GM12875 (cell line): ENCODE measurements around the gene BAMBI.

Source experiments
- H3K4me3 ChIP-seq: one replicate; pipeline ENCODE4 v1.5.1; 2011; ENCODE audit warnings: low read depth, low read length, control low read depth
- TF ChIP-seq, protein P1 (sequence below): IDR thresholded peaks from 2 replicates; pipeline ENCODE4 v1.5.1; 2011; ENCODE audit warnings: low read depth, mild to moderate bottlenecking, control low read depth, inconsistent platforms, low read length, moderate library complexity, borderline replicate concordance; ENCODE audit not compliant: insufficient read depth

The BAMBI gene

DNA sequence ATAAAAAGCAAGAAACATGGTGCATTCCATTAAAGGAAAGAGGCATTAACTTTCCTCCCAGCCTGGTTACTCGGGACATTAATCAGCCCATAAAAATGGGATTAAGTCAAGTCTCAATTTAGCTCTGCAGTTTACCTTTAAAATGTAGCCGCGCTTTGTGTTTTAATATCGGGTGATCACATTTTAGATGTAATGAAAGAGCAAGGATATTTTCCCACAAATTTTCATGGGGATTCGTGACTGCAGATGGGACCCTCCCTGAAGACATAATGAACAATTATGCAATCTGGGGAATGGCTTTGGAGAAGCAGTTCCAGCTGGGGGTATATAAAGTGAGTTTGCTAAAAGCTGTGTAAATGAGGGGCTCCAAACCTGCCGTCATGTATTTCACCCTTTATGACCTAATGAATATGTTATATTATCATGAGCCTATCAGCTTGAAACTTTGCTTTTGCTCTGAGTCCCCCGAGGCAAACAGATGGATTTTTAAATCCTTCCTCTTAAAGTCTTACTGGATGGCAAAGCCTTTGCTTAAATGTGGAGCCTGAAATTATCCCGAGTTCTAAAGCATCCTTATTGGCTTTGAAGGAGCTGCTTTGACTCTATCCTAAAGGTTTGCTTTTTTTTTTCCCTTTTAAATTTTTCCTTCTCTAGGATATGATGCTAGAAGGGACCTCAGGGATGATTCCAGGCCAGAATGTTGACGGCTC is 31.8 kb downstream of the BAMBI start:
- H3K4me3 ChIP-seq = no peak overlapping the region
- TF ChIP-seq, protein P1, sequence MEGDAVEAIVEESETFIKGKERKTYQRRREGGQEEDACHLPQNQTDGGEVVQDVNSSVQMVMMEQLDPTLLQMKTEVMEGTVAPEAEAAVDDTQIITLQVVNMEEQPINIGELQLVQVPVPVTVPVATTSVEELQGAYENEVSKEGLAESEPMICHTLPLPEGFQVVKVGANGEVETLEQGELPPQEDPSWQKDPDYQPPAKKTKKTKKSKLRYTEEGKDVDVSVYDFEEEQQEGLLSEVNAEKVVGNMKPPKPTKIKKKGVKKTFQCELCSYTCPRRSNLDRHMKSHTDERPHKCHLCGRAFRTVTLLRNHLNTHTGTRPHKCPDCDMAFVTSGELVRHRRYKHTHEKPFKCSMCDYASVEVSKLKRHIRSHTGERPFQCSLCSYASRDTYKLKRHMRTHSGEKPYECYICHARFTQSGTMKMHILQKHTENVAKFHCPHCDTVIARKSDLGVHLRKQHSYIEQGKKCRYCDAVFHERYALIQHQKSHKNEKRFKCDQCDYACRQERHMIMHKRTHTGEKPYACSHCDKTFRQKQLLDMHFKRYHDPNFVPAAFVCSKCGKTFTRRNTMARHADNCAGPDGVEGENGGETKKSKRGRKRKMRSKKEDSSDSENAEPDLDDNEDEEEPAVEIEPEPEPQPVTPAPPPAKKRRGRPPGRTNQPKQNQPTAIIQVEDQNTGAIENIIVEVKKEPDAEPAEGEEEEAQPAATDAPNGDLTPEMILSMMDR = no peak

DNA sequence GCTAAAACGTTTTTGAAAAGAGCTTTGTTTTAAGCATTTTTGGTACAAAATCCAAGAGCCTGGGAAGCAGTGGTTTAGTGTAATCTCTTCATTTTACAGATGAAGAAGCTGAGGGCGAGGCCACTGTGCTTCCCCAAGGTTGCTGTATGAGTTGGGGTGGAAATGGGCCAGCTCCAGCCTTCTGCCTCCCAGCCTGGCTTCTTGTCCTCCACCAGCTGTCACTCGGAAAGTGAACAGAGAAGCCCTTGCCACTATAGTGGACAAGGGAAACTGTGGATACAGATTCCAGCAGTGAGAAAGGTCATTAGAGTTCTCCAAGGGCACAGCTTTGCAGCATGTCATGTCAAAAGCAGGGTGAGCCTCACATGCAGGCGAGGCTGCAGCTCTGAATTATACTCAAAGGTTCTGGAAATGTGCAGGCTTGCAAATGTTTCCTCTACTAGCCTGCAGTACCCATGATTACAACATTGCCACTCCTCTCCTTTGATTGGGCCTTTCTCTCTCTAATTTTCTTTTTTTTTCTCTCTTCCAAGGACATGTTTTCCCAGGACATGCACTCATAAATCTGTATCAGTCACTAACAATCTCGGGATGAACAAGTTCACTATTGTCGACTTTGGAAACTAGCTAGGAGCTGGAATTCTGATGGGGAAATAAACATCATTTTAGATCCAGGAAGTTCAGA is 33.0 kb downstream of the BAMBI start:
- TF ChIP-seq, protein P1 = no peak
- H3K4me3 ChIP-seq = no peak overlapping the region

DNA sequence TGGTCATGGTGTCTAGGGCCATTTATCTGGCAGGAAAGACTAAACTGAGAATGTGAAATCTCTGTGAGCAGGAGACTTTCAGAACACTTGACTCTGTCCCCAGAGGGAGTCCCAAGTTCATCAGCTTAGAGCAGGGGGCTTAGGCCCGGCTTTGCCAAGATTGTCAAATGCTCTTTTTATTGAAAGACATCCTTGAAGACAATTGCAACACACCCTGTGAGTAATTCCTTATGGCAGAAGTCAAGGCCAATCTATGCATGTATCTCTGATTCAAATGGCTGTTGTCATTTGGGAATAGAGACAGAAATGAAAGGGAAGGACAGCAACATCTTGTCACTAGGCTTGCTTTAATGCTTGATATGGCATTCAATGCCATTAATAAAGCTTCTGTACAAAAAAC is 33.7 kb downstream of the BAMBI start:
- TF ChIP-seq, protein P1 = no peak
- H3K4me3 ChIP-seq = no peak overlapping the region

DNA sequence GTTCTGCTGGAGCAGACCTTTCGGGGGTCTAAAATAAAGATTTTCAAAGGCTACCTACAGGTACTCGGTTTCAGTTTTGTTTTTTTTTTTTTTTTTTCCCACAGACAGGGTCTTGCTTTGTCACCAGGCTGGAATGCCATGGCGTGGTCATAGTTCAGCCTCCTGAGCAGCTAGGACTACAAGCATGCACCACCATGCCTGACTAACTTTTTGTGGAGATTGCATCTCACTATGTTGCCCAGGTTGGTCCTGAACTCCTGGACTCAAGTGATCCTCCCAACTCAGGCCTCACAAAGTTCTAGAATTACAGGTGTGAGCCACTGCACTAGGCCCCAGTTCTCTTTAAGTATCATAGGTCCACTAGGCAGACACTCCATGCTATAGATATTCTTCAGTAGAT is 34.5 kb downstream of the BAMBI start:
- H3K4me3 ChIP-seq = no peak overlapping the region
- TF ChIP-seq, protein P1 = no peak

DNA sequence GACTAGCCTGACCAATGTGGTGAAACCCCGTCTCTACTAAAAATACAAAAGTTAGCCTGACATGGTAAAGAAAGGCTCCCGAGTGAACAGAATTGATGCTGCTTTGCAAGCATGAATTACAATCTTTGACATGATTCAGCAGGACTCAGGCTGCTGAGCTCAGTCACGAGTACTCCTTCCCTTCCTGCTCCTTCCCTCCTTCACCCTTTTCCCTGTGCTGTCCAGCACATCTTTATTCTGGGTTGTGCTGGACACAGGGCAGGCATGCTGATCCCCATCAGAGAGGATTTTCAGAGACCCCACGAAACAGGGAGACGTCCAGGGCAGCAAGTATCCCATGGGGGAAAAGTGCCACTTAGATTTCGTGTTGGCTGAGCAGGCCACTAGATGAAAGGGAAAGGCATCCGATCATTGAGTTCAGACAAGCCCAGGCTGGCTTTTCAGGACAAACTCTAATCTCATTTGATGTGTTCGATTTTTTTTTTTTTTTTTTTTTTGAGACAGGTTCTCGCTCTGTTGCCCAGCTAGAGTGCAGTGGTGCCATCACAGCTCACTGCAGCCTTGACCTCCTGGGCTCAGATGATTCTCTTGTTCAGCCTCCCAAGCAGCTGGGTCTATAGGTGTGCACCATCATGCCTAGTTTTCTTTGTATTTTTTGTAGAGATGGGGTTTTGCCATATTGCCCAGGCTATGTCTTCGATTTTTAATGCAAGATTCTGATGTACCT is 36.5 kb downstream of the BAMBI start:
- H3K4me3 ChIP-seq = no peak overlapping the region
- TF ChIP-seq, protein P1 = no peak

DNA sequence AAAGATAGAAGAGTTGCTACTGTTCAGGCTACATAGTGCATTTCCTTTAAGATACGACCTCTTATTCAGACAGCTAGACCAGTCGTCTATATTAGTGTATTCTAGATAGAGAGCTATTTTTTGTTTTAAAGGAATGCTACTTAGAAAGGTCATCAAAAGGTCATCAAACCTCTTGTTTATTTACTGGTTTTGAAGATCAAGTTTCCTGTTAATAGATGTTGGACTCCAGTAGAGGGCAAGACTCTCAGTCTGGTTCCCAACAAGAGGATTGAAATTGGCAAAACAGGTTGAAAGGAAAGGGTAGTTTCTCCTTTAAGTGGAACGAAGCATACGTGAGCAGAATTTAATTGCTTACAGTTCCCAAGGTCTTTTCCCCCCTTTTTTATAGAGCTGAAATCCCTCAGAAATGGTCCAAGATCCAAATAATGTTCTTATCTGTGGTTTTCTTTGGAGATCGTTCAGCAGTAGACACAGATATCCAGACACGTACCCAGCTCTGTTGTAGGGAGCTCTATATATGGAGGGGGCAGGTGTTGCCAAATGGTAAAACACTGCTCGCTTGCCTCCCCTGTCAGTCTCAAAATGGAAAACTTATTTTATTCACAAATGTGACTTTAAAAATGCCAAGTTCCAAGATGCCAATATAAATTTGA is 37.2 kb downstream of the BAMBI start:
- no peak overlapping the region for H3K4me3 ChIP-seq
- TF ChIP-seq, protein P1 = no peak
